Endodermal cell (in vitro differentiated cells): ENCODE measurements around the gene CXCR1. TPM values are rescaled to one million over a fixed set of nuclear protein-coding genes. Genes with fewer than 3 reads are reported as not detected.

ENCODE experiments used
- DNase-seq: peaks from one replicate; pipeline ENCODE4 v3.0.0-alpha.2; 2017
- H3K27ac ChIP-seq: 2 replicates; pipeline ENCODE4 v1.5.1; 2013; ENCODE audit warnings: mild to moderate bottlenecking, low read depth, low read length, moderate library complexity
- H3K27me3 ChIP-seq: 2 replicates; pipeline ENCODE4 v1.6.1; 2013; ENCODE audit warnings: mild to moderate bottlenecking, low read length, moderate library complexity; ENCODE audit not compliant: insufficient read depth, control insufficient read depth, poor library complexity, severe bottlenecking
- H3K36me3 ChIP-seq: 2 replicates; pipeline ENCODE4 v1.7.0; 2013; ENCODE audit warnings: mild to moderate bottlenecking, low read length, moderate library complexity; ENCODE audit not compliant: control insufficient read depth, insufficient read depth
- H3K4me1 ChIP-seq: one replicate; pipeline ENCODE4 v1.7.0; 2013; ENCODE audit warnings: low read length; ENCODE audit not compliant: control insufficient read depth, insufficient read depth
- H3K4me3 ChIP-seq: 2 replicates; pipeline ENCODE4 v1.5.1; 2013; ENCODE audit warnings: mild to moderate bottlenecking, low read length, moderate library complexity
- H3K9ac ChIP-seq: 2 replicates; pipeline ENCODE4 v1.6.1; 2013; ENCODE audit warnings: mild to moderate bottlenecking, low read length, moderate library complexity; ENCODE audit not compliant: poor library complexity, severe bottlenecking; ENCODE audit errors: extremely low read depth
- H3K9me3 ChIP-seq: 2 replicates; pipeline ENCODE4 v1.6.1; 2013; ENCODE audit warnings: mild to moderate bottlenecking, low read length, moderate library complexity; ENCODE audit not compliant: control insufficient read depth
- H3K27ac Mint-ChIP-seq: 2 replicates; pipeline ENCODE4 v1.8.0; 2020; ENCODE audit warnings: mixed read lengths
- H3K27me3 Mint-ChIP-seq: 2 replicates; pipeline ENCODE4 v1.8.0; 2021; ENCODE audit warnings: mild to moderate bottlenecking, mixed read lengths; ENCODE audit not compliant: insufficient read depth
- H3K36me3 Mint-ChIP-seq: 2 replicates; pipeline ENCODE4 v1.8.0; 2020; ENCODE audit warnings: low read depth, mixed read lengths
- H3K4me1 Mint-ChIP-seq: 2 replicates; pipeline ENCODE4 v1.8.0; 2020; ENCODE audit warnings: mixed read lengths
- H3K4me3 Mint-ChIP-seq: 2 replicates; pipeline ENCODE4 v1.8.0; 2020; ENCODE audit warnings: mild to moderate bottlenecking, moderate library complexity, mixed read lengths
- H3K9me3 Mint-ChIP-seq: 2 replicates; pipeline ENCODE4 v1.8.0; 2020; ENCODE audit warnings: mild to moderate bottlenecking, mixed read lengths
- CTCF ChIP-seq: fragments of 200-600 bp; sonication (generic); conservative IDR thresholded peaks from 2 replicates; pipeline ENCODE4 v1.5.0; 2021; ENCODE audit warnings: antibody characterized with exemption, mild to moderate bottlenecking
- WGBS, 2 experiments: methylation state at CpG; one replicate each; pipeline versions ENCODE4 v1.1.5 to v1.1.7; 2013; ENCODE audit warnings: missing lambda C conversion rate in 2 of 2, mixed read lengths in 1 of 2; ENCODE audit not compliant: insufficient coverage in 1 of 2, insufficient read length in 1 of 2; 5-methylcytosine and 5-hydroxymethylcytosine counted together
- total RNA-seq, 2 donors: library from RNA; stranded (reverse); fragmentation: NEBNext Ultra II Directional in 1 of 2; extraction: Animal tissue kit (Norgen Biotek cat#: 25700) in 1 of 2; gene quantifications; 2 replicates in 1 of 2; 3 replicates in 1 of 2; pipeline ENCODE4 v1.2.1, GENCODE V29; 2021

Gene CXCR1
- total RNA-seq, 2 donors from 2014 or later: not detected

DNA sequence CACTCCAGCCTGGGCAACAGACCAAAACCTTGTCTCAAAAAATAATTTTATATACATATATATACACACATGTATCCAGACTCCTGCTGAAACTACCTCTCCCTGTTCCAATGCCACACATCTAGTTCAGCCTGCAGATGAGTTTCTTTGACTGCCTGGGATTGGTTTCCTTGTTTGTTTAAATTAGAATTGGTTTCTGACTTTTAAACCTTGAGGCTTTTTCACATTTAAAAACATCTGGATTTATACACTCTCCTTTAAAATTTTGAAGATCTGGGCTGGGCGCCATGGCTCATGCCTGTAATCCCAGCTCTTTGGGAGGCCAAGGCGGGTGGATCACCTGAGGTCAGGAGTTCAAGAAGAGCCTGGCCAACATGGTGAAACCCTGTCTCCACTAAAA lies 21.8 kb upstream of the CXCR1 start:
- no peaks in the 10 kb centered on the region for H3K9me3 Mint-ChIP-seq
- 91 to 100% methylated on average over 2 of the region's 2 CpGs for WGBS, 2 experiments

GRCh38 chr2:218187296-218188015 lies 20.7 kb upstream of the CXCR1 start:
- Histone ChIP-seq H3K4me3 (no peak overlapping the region), H3K27me3 (no peaks in the 10 kb centered on the region), H3K9me3 (peaks cover 5% of the 10 kb centered on the region), H3K27ac (no peak overlapping the region), H3K36me3 (no peaks in the 10 kb centered on the region), H3K9ac (no peak overlapping the region), H3K4me1 (peaks cover 4% of the 10 kb centered on the region)
- Mint-ChIP-seq H3K4me3 (no peak overlapping the region), H3K36me3 (no peaks in the 10 kb centered on the region), H3K4me1 (peaks cover 15% of the 10 kb centered on the region), H3K27me3 (peaks cover 6% of the 10 kb centered on the region), H3K27ac (no peak overlapping the region), H3K9me3 (no peaks in the 10 kb centered on the region)
- DNase-seq: no peak
- no peak for TF ChIP-seq CTCF
- 83 to 93% methylated on average over 4 of the region's 4 CpGs for WGBS, 2 experiments

More for the DNA sequence above, 21.8 kb upstream of the CXCR1 start:
- H3K27me3 Mint-ChIP-seq: peaks cover 6% of the 10 kb centered on the region
- Histone ChIP-seq H3K4me3 (no peak overlapping the region), H3K4me1 (no peaks in the 10 kb centered on the region), H3K27ac (no peak overlapping the region), H3K9me3 (peaks cover 2% of the 10 kb centered on the region), H3K9ac (no peak overlapping the region), H3K27me3 (no peaks in the 10 kb centered on the region), H3K36me3 (no peaks in the 10 kb centered on the region)
- no peak overlapping the region for H3K4me3 Mint-ChIP-seq
- TF ChIP-seq CTCF: no peak
- H3K27ac Mint-ChIP-seq: no peak overlapping the region
- H3K36me3 Mint-ChIP-seq: no peaks in the 10 kb centered on the region
- DNase-seq: no peak
- peaks cover 13% of the 10 kb centered on the region for H3K4me1 Mint-ChIP-seq

GRCh38 chr2:218186876-218187275 lies 20.1 kb upstream of the CXCR1 start:
- H3K4me1 ChIP-seq: peaks cover 4% of the 10 kb centered on the region
- Mint-ChIP-seq H3K27ac (no peak overlapping the region), H3K4me3 (no peak overlapping the region), H3K4me1 (peaks cover 14% of the 10 kb centered on the region), H3K36me3 (no peaks in the 10 kb centered on the region), H3K27me3 (peaks cover 6% of the 10 kb centered on the region), H3K9me3 (no peaks in the 10 kb centered on the region)
- H3K9me3 ChIP-seq: peaks cover 5% of the 10 kb centered on the region
- no peak for TF ChIP-seq CTCF
- WGBS, 2 experiments: 89 to 100% methylated on average over 1 of the region's 1 CpG
- DNase-seq: no peak
- no peak overlapping the region for H3K9ac ChIP-seq
- no peak overlapping the region for H3K4me3 ChIP-seq
- H3K36me3 ChIP-seq: no peaks in the 10 kb centered on the region
- H3K27me3 ChIP-seq: no peaks in the 10 kb centered on the region
- no peak overlapping the region for H3K27ac ChIP-seq
